ENCODE results near the gene SHISA4. TPM values are rescaled to one million over a fixed set of nuclear protein-coding genes. Genes with fewer than 3 reads are reported as not detected.

Gene SHISA4
- total and polyA plus RNA-seq, 2 donors (not counting 3 experiments of a cell fraction or from before 2014, with no cell fraction given) = 25.6 to 78.2 TPM

DNA sequence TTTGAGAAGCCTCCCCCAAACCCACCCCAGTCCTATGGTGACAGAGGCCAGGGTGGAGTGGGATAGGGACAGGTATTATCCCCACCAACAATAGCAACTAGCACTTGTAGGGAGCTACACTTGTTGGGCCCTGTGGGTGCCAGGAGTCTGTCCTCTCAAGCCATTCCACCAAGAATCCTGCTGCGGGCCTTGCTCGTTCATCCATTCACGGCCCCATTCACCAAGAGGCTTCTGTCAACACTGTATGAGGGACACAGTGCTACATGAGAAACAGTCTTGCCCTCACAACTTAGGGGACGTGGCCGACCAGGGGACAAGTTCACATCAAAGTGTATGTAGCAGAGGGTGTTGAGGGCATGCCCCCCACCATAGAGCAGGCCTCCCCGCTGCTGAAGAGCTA lies 18.9 kb downstream of the SHISA4 start:
- Histone ChIP-seq H3K9ac (replicated peaks; ENCODE audit: extremely low read depth, insufficient read depth, low read length) (no peak overlapping the region), H3K4me2 (ENCODE audit: insufficient read depth, low read length) (no peak overlapping the region), H3K27ac (ENCODE audit: insufficient read depth, low read depth, low read length) (no peak overlapping the region), H3K9me3 (replicated peaks; ENCODE audit: control insufficient read depth, insufficient read depth, low read length) (no peaks in the 10 kb centered on the region), H3K4me3 (replicated peaks in 1 of 3; ENCODE audit: insufficient read depth in 1 of 3, low read depth in 1 of 3, low read length in 3 of 3) (no peak overlapping the region), H3K36me3 (ENCODE audit: control insufficient read depth in 2 of 2, extremely low read depth in 1 of 2, insufficient read depth in 2 of 2, low read length in 2 of 2) (no peaks in the 10 kb centered on the region), H3K79me2 (ENCODE audit: control insufficient read depth, insufficient read depth, low read length) (no peaks in the 10 kb centered on the region), H2AFZ (ENCODE audit: low read depth, low read length) (no peak overlapping the region), H3K27me3 (ENCODE audit: control insufficient read depth in 2 of 2, insufficient read depth in 2 of 2, low read length in 2 of 2) (no peaks in the 10 kb centered on the region), H3K4me1 (ENCODE audit: control insufficient read depth, extremely low read depth, insufficient read depth, low read length) (peaks cover 13% of the 10 kb centered on the region), H4K20me1 (replicated peaks; ENCODE audit: control insufficient read depth, extremely low read depth, insufficient read depth, low read length) (no peaks in the 10 kb centered on the region), H3K9me1 (replicated peaks; ENCODE audit: control insufficient read depth, extremely low read depth, insufficient read depth, low read length) (no peaks in the 10 kb centered on the region)
- FAIRE-seq (no peak), DNase-seq (ENCODE audit: low read depth, low spot score) (no peak)
- dilution Hi-C loops (cut with MboI; ENCODE audit: extremely low pct_ligation_motif_present, low sequenced_read_pairs) = no loop called here
- POLR2A ChIA-PET = interaction anchor here (1.1 kb wide), 1 partner anchor 50 kb away, joined by 7 read pairs; no protein-coding TSS in a partner anchor
- CTCF ChIA-PET = interaction anchor here (2.6 kb wide), 1 partner anchor 12 kb away, joined by 10 read pairs; no protein-coding TSS in a partner anchor
- no TSS peak for BruUV-seq (replicated peaks)
- intact Hi-C loops (cut with micrococcal nuclease) = no loop called here
- TF ChIP-seq EZH2 (IDR thresholded peaks at IDR 0.05; ENCODE audit: borderline replicate concordance, low read depth, low read length, severe bottlenecking) (no peak), MYC (IDR thresholded peaks at IDR 0.05; ENCODE audit: low read depth, low read length) (no peak)
- TF ChIP-seq, protein P1, sequence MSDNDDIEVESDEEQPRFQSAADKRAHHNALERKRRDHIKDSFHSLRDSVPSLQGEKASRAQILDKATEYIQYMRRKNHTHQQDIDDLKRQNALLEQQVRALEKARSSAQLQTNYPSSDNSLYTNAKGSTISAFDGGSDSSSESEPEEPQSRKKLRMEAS (IDR thresholded peaks at IDR 0.05; ENCODE audit: insufficient read depth, insufficient read length) = no peak

DNA sequence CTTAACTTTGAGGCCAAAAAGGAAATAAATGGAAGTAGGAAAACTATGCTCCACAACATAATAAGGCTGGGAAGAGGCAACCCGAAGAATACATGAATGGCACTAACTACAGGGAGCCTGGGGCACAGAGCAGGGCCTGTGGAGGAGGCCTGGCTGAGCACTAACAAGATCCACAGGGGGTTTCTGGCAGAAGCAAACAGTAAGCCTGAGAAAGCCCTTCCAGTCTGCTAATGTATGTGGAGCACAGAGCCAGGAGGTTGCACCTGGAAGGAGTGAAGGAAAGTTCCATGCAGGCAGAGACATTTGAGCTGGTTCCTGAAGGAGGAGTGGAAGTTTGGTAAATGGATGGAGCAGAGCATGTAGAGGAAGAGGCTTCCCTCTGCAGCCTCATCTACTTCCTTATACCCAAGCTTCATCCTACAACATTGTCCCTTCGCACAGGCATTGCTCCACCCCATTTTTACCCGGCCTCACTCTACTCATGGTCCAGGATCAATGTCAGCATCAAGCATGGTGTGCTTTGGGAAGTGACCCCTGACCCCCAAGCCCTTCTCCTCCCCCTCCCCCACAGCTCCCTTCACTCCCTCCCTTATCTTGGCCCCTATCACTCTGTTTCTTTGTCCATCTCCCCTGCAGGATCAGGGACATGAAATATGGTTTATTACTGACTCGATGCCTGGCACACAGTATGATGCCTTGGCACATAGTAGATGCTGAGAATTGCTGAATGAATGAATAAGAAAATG lies 23.3 kb downstream of the SHISA4 start:
- ChIA-PET POLR2A (no interaction called here), CTCF (interaction anchor here (0.9 to 3.7 kb wide), 2 partner anchors 16 to 60 kb away, joined by 4 to 19 read pairs; no protein-coding TSS in a partner anchor)
- FAIRE-seq (no peak), DNase-seq (ENCODE audit: low read depth, low spot score) (no peak)
- intact Hi-C loops (cut with micrococcal nuclease) = no loop called here
- no peaks in the 10 kb centered on the region for H3K9me1 ChIP-seq (replicated peaks; ENCODE audit: control insufficient read depth, extremely low read depth, insufficient read depth, low read length)
- no peaks in the 10 kb centered on the region for H3K36me3 ChIP-seq (ENCODE audit: control insufficient read depth in 2 of 2, extremely low read depth in 1 of 2, insufficient read depth in 2 of 2, low read length in 2 of 2)
- no peak overlapping the region for H3K4me2 ChIP-seq (ENCODE audit: insufficient read depth, low read length)
- H3K27me3 ChIP-seq (ENCODE audit: control insufficient read depth in 2 of 2, insufficient read depth in 2 of 2, low read length in 2 of 2) = no peaks in the 10 kb centered on the region
- H2AFZ ChIP-seq (ENCODE audit: low read depth, low read length) = no peak overlapping the region
- H3K9me3 ChIP-seq (replicated peaks; ENCODE audit: control insufficient read depth, insufficient read depth, low read length) = no peaks in the 10 kb centered on the region
- TF ChIP-seq MYC (IDR thresholded peaks at IDR 0.05; ENCODE audit: low read depth, low read length) (no peak), JUN (IDR thresholded peaks at IDR 0.05; ENCODE audit: borderline replicate concordance, insufficient read depth, insufficient read length, low read depth) (no peak), POLR2AphosphoS5 (IDR thresholded peaks at IDR 0.05; ENCODE audit: insufficient read depth, low read depth, low read length) (no peak), GATA2 (IDR thresholded peaks at IDR 0.05; ENCODE audit: insufficient read depth, insufficient read length, low read depth, low read length) (no peak)
- TF ChIP-seq, protein P1 (IDR thresholded peaks at IDR 0.05; ENCODE audit: insufficient read depth, insufficient read length) = no peak
- H3K4me3 ChIP-seq (replicated peaks in 1 of 3; ENCODE audit: insufficient read depth in 1 of 3, low read depth in 1 of 3, low read length in 3 of 3) = no peak overlapping the region
- dilution Hi-C loops (cut with MboI; ENCODE audit: extremely low pct_ligation_motif_present, low sequenced_read_pairs) = no loop called here
- H4K20me1 ChIP-seq (replicated peaks; ENCODE audit: control insufficient read depth, extremely low read depth, insufficient read depth, low read length) = no peaks in the 10 kb centered on the region
- no TSS peak for BruUV-seq (replicated peaks)
- peaks cover 9% of the 10 kb centered on the region for H3K4me1 ChIP-seq (ENCODE audit: control insufficient read depth, extremely low read depth, insufficient read depth, low read length)
- H3K27ac ChIP-seq (ENCODE audit: insufficient read depth, low read depth, low read length) = no peak overlapping the region
- H3K79me2 ChIP-seq (ENCODE audit: control insufficient read depth, insufficient read depth, low read length) = no peaks in the 10 kb centered on the region
- H3K9ac ChIP-seq (replicated peaks; ENCODE audit: extremely low read depth, insufficient read depth, low read length) = no peak overlapping the region
